ENCODE measurements around the gene C3orf70.
A peak's percentile ranks its signal among the peaks of the same experiment; 100 is the strongest.

Gene C3orf70

GRCh38 chr3:185089343-185089742, 63.5 kb downstream of the C3orf70 start:
- no peak for DNase-seq (ENCODE audit: low read depth)
- TF ChIP-seq CTCF (IDR thresholded peaks at IDR 0.05; ENCODE audit: control insufficient read depth, extremely low read depth, insufficient read depth), result no peak
- H3K4me3 ChIP-seq (ENCODE audit: low read depth, low read length), result no peak overlapping the region

DNA sequence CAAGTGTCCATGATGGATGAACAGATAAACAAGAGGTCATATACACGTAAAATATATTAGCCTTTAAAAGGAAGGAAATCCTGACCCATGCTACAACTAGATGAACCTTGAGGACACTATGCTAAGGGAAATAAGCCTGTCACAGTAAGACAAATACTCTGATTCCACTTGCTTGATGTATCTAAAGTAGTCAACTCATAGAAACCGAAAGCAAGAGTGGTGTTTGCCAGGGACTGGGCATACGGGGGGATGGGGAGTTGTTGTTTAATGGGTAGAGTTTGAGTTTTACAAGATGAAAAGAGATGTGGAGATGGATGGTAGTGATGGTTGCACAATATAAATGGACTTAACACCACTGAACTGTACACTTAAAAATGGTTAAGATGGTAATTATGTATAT, 65.4 kb downstream of the C3orf70 start:
- no peak for DNase-seq (ENCODE audit: low read depth)
- H3K4me3 ChIP-seq (ENCODE audit: low read depth, low read length), result no peak overlapping the region
- no peak for TF ChIP-seq CTCF (IDR thresholded peaks at IDR 0.05; ENCODE audit: control insufficient read depth, extremely low read depth, insufficient read depth)

DNA sequence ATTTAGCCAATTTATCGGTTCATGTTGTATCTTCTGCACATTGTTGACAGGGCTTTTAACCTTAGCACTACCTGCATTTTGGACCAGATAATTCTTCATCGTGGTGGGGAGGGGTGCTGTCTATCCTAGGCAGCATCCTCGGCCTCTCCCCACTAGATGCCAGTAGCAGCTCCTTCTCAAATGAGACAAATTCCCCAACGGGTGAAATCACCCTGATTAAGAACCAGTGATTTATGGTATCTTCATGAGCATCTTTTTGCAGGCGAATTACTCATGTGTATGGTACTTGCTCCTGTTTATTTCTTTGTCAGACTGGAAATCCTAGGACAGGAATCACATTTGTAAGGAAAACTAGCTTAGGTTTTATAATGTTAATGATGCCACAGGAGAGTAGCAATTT, 68.0 kb downstream of the C3orf70 start:
- DNase-seq (ENCODE audit: low read depth), result no peak

GRCh38 chr3:185084402-185084801, 68.5 kb downstream of the C3orf70 start:
- no peak overlapping the region for H3K4me3 ChIP-seq (ENCODE audit: low read depth, low read length)
- DNase-seq (ENCODE audit: low read depth), result no peak
- TF ChIP-seq CTCF (IDR thresholded peaks at IDR 0.05; ENCODE audit: control insufficient read depth, extremely low read depth, insufficient read depth), result no peak

More for the DNA sequence above, 68.0 kb downstream of the C3orf70 start:
- peak; percentile 27; the same call in 1 of the 2 replicates for TF ChIP-seq CTCF (IDR thresholded peaks at IDR 0.05; ENCODE audit: control insufficient read depth, extremely low read depth, insufficient read depth)
- no peak overlapping the region for H3K4me3 ChIP-seq (ENCODE audit: low read depth, low read length)

DNA sequence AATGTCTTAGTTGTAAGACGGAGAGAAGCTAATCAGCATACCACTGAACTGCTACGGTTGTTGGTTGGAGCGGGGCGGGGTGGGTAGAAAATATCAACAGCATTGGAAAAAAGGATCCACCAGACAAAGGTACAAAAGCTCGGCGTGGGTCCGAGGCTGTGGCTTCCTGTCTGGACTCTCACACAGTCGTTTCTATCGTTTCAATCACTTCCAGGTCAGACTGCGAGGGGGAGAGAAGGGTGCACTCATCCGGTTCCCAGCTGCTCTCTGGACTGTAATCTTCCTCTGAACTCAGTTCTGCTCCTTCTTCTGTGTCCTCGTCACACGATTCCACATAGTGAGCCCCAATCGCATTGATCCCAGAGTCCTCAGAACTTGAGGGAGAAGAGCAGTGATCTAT, 70.0 kb downstream of the C3orf70 start:
- no peak for DNase-seq (ENCODE audit: low read depth)
- TF ChIP-seq CTCF (IDR thresholded peaks at IDR 0.05; ENCODE audit: control insufficient read depth, extremely low read depth, insufficient read depth), result no peak
- H3K4me3 ChIP-seq (ENCODE audit: low read depth, low read length), result no peak overlapping the region

DNA sequence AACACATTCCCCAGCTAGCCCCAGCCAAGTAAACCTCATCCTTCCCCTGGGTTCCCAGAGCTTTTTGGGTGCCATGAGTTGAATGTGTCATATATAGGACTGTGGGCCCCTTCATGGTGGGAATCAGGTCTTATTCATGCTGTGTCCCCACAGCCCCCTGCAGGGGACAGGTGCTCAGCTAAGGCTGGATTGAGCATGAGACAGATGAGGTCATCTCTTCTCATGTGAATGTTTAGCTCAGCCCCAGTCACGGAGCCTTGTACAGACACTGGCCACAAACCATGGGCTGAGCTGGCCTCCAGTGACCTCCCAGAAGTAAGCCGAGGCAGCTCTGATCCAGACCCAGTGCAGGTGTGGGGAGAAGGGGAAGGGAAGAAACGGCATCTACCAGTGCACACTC, 70.7 kb downstream of the C3orf70 start:
- no peak for TF ChIP-seq CTCF (IDR thresholded peaks at IDR 0.05; ENCODE audit: control insufficient read depth, extremely low read depth, insufficient read depth)
- DNase-seq (ENCODE audit: low read depth), result no peak
- H3K4me3 ChIP-seq (ENCODE audit: low read depth, low read length), result no peak overlapping the region

- TF ChIP-seq CTCF (IDR thresholded peaks at IDR 0.05; ENCODE audit: control insufficient read depth, extremely low read depth, insufficient read depth), result no peak
- no peak overlapping the region for H3K4me3 ChIP-seq (ENCODE audit: low read depth, low read length)
- no peak for DNase-seq (ENCODE audit: low read depth)
These were observed 71.3 kb downstream of the C3orf70 start for GRCh38 chr3:185081521-185081920.

Measured in LNCaP clone FGC (cell line).